ENCODE measurements around the gene CDKL4.

GRCh38 chr2:39139511-39140237 lies 104.1 kb downstream of the CDKL4 start:
- TF ChIP-seq, protein P1, sequence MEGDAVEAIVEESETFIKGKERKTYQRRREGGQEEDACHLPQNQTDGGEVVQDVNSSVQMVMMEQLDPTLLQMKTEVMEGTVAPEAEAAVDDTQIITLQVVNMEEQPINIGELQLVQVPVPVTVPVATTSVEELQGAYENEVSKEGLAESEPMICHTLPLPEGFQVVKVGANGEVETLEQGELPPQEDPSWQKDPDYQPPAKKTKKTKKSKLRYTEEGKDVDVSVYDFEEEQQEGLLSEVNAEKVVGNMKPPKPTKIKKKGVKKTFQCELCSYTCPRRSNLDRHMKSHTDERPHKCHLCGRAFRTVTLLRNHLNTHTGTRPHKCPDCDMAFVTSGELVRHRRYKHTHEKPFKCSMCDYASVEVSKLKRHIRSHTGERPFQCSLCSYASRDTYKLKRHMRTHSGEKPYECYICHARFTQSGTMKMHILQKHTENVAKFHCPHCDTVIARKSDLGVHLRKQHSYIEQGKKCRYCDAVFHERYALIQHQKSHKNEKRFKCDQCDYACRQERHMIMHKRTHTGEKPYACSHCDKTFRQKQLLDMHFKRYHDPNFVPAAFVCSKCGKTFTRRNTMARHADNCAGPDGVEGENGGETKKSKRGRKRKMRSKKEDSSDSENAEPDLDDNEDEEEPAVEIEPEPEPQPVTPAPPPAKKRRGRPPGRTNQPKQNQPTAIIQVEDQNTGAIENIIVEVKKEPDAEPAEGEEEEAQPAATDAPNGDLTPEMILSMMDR (IDR thresholded peaks at IDR 0.05 in 8 of 11, conservative IDR thresholded peaks at IDR 0.05 in 3 of 11): no peak
- TF ChIP-seq POLR2A (IDR thresholded peaks at IDR 0.05): no peak
- TF ChIP-seq POLR2AphosphoS5 (IDR thresholded peaks at IDR 0.05): no peak

All from spleen (tissue), 7 donors.